GM12891 (cell line): ENCODE results near the gene CFAP46.

Source experiments
- POLR2A ChIP-seq: IDR thresholded peaks from 2 replicates; pipeline ENCODE4 v1.6.1; 2011; ENCODE audit warnings: low read depth, low read length, control low read depth
- POLR2AphosphoS5 ChIP-seq: IDR thresholded peaks from 2 replicates; pipeline ENCODE4 v1.6.1; 2011; ENCODE audit warnings: low read depth, low read length, control low read depth

DNA sequence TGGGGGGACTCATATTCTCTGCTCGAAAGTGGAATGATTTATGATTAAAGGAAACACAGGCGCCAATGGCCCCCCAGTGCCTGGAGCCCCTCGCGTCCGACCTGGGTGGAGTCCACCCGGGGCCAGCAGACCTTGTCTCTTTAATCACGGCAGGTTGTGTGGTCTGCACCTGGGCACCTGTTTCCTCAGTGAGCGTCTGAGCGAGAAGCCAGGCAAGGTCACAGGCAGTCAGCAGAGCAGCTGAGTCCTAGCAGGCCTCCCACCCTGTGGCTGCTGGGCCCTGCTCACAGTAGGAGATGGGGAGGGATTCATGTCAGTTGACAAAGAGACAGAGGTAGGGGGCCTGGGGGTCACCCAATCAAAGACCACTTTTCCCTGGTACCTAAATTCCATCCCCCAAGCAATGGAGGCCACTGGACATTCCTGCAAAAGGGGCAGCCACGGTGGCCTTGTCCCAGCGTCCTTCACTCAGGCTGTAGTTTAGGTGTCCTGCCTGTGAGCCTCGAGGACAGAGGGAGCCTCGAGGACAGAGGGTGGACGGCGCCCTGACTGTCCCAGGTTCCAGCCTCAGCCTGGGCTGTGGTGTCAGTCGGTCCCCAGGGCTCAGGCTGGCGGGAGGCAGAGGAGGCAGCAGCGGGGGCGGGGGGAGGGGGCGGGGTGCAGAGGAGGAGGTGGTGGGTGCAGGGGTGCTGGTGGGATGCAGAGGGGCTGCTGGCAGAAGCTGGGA is 49.5 kb upstream of the CFAP46 start:
- no peak for TF ChIP-seq POLR2A
- no peak for TF ChIP-seq POLR2AphosphoS5
